GM19351 (cell line): ENCODE measurements around the gene COPS7B.

Experiments
- ATAC-seq: cut with Tn5 transposase; IDR thresholded peaks from one replicate; pipeline ENCODE4 v1.9.1; 2021; ENCODE audit warnings: mild to moderate bottlenecking, moderate library complexity; ENCODE audit not compliant: unreplicated experiment

The COPS7B gene

DNA sequence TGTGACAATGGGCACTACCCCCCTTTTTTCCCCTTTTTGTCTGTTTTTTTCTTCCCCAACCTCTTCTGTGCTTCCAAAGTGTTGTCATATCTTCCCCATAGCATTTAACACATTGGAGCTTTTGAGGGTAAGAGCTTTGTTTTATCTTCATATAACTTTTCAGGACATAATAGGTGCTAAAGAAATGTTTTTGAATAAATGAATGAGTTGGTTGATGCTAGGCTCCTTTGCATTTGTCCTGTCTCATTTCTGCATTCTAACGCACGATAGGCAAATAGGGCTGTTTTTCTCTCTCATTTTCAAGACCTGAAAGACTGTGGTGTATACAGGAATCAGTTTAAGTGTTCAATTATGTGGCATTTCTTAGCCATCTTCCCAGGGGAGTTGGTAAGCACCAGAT lies 832 bp upstream of the COPS7B start:
- ATAC-seq, result no peak

DNA sequence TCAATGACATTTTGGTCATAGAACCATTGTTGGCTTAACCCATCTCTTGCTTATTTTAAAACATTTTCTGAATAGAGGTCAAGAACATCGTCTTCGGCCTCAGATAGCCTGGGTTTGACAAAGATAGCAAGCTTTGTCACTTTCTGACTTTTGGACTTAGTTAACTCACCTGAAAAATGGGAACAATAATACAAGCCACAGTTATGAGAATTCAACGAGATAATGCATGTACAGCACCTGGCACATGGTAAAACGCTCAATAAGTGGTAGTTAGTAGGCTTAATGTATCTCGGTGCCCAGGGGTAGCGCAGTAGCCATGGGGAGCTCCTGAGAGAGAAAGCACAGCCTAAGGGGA lies 446 bp upstream of the COPS7B start:
- ATAC-seq, result peak; percentile 16

DNA sequence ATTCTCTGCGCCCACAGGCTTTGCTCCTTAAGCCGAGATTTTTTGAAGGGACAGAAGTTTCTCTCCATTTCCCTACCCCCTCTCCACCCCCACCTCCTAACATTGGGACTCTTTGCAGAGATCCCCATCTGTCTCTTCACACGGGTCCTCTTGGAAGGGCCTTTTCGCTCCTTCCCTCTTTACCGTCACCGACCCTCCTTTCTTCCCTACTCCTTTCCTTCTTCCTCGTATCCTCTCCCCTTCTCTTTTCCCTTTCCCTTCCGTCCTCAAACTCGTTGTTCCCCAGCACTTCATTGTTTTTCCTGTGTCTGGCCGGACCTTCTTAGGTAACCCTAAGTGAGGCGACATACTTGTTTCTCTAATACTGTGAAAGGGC lies 660 bp downstream of the COPS7B start:
- ATAC-seq, result no peak

DNA sequence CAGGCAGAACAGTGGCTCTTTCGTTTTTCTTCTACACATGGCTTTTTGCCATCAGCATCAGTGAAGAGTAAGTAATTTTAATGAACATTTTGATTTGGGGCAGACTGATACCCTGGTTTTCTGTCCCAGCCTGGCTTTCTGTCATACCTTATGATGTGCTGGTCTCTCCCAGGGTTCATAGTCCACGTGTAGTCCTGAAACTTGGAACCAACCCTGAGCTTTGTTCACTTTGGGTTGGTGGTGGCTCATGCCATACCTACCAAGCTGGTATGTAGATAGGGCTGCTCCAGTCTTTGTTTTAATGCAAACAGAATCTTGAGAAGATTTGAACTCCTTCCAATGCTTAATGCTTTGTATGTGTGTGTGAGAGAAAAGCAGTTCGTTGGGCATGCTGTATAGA lies 4.9 kb downstream of the COPS7B start:
- ATAC-seq, result no peak

DNA sequence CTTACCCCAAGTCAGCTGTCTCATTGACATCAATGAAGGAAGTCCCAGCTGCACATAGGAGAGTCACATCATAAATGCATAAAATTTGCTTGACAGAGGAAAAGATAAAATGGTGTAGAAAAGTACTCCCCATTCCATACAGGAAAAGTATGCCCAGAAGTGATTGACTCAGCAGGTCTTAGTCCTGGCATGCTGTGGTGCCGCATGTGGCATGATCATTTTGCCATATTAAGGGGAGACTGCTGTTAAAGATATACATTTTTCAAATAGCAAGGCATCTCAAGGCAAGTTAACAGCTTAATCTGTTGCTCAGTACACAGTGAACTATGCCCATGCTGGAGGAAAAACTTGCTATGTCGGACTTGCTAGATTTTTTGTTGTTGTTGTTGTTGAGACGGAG lies 8.1 kb downstream of the COPS7B start:
- ATAC-seq, result no peak

DNA sequence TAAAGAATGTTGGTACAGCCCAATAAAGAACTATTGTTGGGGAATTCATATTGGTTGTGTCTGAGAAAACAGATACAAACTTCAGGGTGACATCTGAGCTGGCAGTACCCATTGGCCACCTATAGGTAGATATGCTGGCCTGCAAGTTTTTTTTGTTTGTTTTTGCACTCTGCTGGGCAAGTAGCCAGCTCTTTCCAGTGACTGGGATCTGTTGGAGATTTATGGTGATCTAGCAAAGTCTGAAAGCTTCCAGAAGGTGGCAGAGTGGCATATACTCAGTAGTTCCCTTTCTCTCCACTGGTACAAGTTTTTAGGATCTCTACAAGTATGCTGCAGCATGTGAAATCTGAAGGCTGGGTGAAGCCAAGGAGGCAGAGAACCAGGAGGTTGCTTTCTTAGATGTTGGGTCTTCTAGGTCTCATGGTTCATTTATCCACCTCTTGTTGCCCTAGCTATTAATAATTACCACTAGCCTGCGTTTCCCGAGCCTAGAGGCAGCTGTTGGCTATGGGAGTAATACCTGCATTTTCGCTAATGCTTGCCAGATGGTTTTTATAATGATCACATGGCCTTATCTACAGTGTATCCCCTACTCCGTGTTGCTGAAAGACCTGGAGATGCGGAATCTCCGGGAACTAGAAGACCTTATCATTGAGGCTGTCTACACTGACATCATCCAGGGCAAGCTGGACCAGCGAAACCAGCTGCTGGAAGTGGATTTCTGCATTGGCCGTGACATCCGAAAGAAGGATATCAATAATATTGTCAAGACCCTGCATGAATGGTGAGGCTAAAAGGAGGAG lies 9.5 kb downstream of the COPS7B start:
- no peak for ATAC-seq

DNA sequence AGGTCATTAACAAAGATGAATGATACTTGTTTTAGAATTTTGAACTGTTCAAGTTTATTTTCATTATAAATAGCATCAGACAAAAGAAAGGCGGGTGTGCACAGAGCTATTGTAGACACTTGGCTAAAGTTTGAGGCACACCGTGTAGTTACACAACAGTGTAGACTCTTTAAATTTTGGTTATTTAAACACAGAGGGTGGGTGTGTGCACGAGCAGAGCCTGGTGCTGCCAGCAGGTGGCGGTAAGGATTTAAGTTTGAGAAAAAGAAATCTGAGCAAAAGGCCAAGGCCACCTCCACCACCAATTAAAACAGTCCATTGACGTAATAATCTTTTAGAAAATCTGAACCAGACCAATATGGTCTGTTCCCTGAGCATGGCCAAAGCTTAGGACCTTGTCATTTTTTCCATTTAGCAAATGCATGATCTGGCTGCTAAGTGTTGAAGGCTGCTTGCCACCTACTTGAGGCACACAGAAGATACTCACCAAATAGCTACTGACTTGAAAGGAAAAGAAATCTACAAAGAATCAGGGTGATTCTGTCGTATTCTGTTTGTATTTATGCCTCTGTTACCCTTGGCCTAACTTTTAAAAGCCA lies 14.3 kb downstream of the COPS7B start:
- no peak for ATAC-seq

DNA sequence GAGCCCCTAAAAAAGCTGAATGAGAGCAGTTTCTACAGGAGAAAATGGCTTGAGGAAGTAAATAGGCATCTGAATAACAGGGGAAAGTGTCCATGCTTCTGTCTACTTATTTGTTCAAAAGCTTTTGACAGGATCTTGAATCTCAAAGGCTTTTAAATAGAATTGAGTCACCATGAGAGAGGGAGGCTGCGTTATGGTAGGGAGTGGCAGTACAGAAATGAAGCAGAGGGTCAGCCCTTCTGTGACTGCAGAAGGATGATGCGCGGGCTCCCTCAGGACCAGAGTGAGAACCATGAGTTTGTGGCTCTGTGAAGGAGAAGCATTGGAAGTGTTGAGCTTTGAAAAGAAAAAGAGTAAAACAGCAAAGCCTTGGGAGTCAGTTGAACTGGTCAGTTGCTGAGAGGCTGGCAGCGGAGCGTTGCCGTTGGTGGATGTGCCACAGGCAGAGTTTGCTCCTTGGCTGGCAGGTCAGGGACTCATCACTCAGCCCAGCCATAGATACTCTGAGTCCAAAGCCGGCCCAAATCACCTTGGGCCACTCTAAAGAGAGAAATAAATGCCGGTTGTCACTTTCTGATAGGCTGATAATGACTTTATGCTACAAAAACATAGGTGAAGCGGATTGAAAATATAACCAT lies 17.4 kb downstream of the COPS7B start:
- ATAC-seq, result no peak

DNA sequence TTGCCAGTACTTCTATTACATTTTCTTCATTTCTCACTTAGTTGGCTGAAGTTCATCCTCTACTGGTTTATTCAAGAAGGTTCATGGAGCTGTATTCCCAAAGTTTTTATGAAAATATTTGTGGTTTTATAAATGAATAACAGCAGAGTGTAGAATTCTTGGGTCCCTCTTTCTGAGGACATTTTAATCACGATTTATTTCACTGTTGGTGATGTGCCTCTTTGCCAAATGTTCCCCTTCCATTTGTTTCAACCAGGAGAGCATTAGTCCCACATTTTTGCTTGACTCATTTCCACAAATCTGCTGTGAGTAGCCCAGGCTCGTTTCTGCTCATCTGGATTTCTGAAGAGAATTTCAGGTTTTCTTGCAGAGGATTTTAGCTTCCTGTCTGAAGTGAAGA lies 20.8 kb downstream of the COPS7B start:
- ATAC-seq, result no peak

DNA sequence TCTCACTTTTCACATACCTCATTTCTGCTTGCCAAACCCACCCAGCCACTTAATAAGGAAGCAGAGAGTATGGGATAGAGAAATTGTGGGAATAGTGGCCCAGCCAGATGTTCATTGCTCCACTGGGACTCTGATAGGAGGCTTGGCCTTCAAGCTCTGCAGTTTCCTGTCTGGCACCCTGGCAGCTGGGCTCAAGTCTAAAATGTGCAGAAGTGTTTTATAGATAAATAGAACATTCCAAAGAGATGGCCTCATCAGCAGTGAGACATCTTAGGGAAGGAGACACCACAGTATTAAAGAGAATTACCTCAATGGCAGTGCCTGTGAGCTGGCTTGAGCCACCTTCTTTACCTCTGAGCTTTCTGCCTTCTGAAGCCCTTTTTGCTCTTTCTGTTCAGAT lies 24.7 kb downstream of the COPS7B start:
- ATAC-seq, result no peak

DNA sequence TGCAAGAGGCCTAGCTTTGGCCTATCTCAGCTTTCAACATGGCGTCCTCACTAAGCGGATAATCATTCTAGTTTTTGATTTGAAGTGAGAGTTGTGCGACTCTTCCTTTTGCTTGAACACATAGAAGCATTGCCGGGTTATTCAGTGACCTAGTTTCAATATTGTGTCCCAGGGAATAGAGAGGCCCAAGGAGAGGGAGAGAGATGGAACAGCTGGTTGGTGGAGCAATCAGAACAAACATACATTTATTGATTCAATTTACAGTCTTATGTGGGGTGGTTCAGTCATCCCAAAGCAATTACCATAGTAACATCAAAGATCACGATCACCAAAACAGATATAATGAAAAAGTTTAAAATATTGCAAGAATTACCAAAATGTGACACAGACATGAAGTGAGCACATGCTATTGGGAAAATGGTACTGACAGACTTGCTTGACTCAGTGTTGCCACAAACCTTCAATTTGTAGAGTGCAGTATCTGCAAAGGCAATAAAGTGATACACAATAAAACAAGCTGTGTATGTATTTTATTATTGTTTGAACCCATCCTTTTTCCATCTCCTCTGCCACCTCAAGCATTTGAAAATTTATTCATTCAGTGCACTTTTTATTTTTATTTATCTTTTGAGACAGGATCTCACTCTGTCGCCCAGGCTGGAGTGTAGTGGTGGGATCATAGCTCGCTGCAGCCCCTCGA lies 30.2 kb downstream of the COPS7B start:
- ATAC-seq, result no peak

DNA sequence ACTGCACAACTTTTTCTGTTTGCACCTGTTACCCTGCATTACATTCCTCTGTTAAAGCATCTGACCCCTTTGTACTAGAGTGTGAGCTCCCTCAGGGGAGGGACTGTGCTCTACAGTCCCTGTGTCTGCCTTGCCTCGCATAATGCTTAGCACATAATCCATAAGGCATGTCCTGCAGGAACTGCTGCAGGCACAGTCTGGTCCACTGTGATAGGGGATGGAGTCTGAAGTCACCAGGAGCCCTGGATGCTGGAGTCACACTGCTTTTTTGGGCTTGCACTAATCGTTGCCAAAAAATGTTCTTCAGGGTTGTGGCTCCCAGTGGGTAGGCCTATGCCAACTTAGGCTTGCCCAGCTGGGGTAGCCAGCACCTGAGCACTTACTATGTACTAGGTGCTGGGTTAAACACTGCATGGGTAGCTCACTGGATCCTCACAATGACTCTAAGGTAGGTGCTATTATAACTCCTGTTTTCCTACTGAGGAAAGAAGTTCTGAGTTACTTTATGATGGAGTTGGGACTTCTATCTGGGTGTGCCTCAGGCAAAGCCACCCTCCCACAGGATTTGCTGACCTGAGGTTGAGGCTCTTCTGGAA lies 33.3 kb downstream of the COPS7B start:
- no peak for ATAC-seq

DNA sequence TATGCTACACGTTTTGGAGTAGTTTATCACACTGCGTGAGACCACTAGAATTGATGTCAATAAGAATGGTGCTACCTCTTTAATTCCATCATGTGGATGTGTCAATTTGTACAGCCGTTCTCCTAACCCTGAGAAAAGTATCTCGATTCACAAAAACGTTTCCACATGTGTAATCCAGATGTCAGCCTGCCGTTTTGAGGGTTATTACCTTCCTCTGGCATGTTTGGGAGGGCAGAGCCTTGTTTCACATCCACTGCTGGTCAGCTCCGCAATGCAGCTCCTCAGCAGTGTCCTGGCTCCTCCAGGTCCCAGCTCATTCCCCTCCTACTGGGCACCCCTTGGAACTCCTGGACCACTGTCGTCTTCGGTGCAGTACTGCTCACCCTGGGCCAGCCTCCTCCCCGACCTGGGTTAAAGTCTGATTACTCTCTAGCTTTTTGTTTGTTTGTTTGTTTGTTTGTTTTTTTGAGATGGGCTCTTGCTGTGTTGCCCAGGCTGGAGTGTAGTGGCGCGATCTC lies 34.6 kb downstream of the COPS7B start:
- ATAC-seq, result no peak

DNA sequence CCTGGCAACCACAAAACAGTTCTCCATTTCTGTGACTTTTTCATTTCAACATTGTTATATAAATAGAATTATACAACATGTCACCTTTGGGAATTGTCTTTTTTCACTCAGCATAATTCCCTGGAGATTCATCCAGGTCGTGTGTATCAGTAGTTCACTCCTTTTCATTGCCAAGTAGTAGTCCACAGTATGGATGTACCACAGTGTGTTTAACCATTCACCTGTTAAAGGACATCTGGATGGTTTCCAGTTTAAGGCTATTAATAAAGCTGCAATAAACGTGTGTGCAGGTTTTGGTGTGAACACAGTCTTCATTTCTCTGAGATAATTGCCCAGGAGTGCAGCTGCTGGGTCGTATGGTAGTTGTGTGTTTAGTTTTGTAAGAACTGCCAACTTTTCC lies 35.7 kb downstream of the COPS7B start:
- no peak for ATAC-seq

DNA sequence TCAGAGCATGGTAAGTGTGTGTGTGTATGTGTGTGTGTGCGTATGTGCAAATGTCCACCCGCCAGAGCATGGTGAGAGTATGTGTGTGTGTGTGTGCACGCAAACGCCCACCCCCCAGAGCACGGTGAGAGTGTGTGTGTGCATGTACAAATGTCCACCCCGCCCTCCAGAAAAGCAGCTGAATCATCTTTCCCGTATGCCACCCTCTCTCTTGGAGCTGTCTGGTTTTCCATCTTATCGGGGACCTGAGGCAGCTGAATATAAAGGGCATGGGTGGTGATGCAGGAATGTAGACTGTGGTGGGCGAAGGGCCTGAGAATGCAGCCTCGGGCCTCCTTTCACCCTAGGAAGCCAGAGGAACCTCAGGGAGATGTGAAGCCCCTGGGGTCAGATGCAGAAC lies 66.9 kb downstream of the COPS7B start:
- no peak for ATAC-seq

DNA sequence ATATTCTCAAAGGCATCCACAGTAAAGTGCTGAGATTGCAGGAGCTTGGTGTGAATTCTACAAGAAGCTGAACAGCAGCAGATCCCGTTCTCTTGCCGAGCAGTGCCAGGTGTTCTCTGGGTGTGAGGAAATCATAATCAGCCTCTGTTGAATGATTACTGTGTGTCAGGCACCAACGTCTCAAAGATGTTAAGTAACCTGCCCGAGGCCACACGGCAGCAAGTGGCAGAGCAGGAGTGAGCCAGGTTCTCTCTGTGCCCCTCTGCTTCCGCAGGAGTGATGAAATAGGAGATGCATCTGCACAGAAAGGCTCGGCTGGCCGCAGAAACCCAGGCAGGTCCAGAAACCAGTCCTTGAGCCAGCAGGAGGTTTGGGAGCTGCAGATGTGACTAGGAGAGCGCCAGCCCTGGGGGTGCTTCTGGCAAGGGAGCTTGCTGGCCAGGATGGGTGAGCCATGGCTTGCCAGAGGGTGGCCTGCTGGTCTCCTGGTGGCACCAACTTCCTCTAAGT lies 68.4 kb downstream of the COPS7B start:
- no peak for ATAC-seq

DNA sequence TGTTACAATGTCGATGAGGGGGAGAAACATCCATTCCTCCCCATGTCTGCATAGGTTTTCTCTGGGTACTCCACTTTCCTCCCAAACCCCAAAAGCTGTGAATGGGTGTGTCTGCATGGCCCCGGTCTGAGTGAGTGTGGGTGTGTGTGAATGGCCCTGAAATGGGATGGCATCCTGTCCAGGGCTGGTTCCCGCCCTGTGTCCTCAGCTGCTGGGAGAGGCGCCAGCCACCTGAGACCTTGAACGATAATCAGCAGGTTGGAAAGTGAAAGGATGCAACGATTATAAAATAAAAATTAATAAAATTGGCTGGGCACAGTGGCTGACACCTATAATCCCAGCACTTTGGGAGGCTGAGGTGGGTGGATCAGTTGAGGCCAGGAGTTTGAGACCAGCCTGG lies 70.7 kb downstream of the COPS7B start:
- no peak for ATAC-seq
